Left forelimb (tissue), 1 donor: ENCODE measurements around the gene NARS2.
"Not testable (repeated sequence)": the region's sequence is repeated elsewhere in the genome, so short reads cannot be mapped to it uniquely, and the experiment has no call there.

ENCODE experiments used
- DNase-seq: peaks from one replicate; pipeline ENCODE4 v3.0.0-alpha.2; 2018; ENCODE audit warnings: low spot score

Gene NARS2

DNA sequence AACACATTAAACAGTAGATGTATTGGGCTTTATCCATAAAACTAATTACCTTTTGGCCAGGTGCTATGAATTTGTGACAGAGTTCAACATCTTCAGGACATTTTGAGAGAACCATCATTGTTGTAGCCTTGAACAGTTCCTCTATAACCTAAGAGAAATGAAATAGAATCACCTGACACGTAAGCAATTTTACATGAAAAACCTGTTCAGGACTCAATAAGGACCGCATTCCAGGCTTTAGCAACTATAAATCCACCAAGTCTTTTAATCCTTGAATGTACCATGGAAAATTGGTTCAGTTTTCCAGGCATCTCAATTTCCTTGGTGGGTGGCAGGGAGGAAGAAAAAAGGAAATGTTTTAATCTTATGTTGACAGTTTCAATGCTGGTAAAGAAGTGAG is 96.1 kb downstream of the NARS2 start:
- DNase-seq, result no peak

- DNase-seq, result no peak
These were observed 98.6 kb downstream of the NARS2 start for GRCh38 chr11:78476066-78476465.

GRCh38 chr11:78474451-78474850 is 100.2 kb downstream of the NARS2 start:
- no peak for DNase-seq

GRCh38 chr11:78472905-78473304 is 101.8 kb downstream of the NARS2 start:
- no peak for DNase-seq

GRCh38 chr11:78472382-78472781 is 102.3 kb downstream of the NARS2 start:
- no peak for DNase-seq

DNA sequence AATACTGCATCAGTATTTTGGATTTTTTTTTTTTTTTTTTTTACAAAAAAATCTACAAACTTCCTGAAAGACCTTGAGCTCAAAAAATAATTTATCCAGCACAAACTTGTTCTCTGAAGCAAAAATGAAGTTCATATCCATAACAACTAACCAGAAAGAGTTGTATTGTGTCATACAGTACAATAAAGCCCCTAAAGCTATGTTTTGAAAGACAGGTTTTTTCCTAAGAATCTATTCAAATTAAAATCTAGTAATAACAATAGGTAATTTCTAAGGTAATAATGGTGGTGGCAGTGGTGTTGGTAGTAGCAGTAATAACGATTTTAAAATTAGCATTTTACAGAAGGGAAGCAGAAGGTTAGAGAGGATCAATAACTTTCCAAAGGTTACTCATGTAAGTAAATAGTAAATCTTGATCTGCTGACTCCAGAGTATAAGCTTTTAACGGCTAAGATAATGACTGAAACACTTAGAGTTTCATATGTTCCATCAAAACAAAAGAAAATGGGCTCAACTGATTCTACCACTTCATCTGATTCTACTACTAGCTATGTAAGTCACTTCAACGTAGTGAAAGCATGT is 103.7 kb downstream of the NARS2 start:
- DNase-seq, result no peak

DNA sequence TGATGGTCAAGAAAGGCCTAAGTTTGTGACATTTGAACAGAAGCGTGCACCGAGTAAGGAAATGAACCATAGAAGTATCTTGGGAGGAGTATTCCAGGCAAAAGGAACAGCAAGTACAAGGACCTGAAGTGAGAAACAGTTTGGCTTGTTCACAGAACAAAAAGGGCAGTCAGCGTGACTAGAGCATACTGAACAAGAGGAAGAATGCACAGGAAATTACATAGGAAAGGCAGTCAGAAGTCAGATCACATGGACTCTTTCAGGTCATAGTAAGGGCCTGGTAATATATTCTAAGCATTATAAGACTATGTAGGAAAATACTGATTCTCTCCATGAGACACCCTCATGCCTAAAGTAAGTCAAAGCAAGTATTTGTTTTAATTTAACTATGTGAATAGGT is 104.8 kb downstream of the NARS2 start:
- DNase-seq, result no peak

GRCh38 chr11:78467931-78468330 is 106.7 kb downstream of the NARS2 start:
- DNase-seq, result no peak

- no peak for DNase-seq
These were observed 107.3 kb downstream of the NARS2 start for GRCh38 chr11:78467370-78467769.

DNA sequence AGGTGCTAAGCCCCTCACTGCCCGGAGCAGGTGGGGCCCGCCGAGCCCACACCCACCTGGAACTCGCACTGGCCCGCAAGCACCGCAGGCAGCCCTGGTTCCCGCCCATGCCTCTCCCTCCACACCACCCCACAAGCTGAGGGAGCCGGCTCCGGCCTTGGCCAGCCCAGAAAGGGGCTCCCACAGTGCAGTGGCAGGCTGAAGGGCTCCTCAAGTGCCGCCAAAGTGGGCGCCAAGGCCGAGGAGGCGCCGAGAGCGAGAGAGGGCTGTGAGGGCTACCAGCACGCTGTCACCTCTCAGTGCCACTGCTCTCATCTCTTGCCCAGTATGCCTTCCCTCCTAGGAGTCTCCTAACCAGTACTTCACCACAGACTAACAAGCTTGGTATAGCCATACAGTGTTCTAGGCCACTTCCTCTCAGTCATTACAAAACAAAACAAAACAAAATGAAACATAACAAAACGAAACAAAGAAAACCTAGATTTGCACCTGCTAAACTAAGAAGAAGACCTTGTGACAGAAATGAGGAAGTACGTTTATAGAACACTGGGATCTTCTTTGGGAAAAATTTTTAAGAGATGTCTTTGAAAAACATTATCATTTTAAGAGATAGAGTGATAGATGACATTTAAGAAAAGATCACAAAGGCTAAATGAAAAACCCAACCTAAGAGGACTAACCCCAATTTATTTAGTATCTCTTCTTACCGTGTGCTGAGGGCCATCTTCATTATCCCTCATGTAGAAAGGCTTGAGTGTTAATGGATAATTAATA is 109.3 kb downstream of the NARS2 start:
- no peak for DNase-seq

DNA sequence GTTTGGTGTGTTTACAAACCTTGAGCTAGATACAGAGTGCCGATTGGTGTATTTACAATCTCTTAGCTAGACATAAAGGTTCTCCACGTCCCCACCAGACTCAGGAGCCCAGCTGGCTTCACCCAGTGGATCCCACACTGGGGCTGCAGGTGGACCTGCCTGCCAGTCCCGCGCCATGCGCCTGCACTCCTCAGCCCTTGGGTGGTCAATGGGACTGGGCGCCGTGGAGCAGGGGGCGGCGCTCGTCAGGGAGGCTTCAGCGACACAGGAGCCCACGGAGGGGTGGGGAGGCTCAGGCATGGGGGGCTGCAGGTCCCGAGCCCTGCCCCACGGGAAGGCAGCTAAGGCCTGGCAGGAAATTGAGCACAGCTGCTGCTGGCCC is 109.9 kb downstream of the NARS2 start:
- DNase-seq, result not testable (repeated sequence)

- no peak for DNase-seq
These were observed 114.2 kb downstream of the NARS2 start for GRCh38 chr11:78460471-78460870.

DNA sequence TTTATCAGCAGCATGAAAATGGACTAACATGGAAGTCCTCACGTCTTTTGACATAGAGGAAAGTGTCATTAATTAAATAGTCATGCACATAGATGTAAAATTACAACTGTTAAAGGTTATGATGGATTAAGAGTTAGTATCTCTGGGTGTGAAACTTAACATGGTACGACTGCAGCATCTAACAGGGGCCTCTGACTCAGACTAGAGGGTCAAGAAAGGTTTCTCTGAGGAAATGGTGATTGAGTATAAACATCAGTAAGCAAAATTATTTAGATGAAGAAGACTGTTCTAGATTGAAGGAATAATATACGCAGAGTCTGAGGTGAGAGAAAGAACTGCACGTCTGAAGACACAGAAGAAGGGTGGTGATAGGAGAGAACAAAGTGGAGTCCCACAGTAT is 114.9 kb downstream of the NARS2 start:
- no peak for DNase-seq

GRCh38 chr11:78457448-78457847 is 117.2 kb downstream of the NARS2 start:
- no peak for DNase-seq

DNA sequence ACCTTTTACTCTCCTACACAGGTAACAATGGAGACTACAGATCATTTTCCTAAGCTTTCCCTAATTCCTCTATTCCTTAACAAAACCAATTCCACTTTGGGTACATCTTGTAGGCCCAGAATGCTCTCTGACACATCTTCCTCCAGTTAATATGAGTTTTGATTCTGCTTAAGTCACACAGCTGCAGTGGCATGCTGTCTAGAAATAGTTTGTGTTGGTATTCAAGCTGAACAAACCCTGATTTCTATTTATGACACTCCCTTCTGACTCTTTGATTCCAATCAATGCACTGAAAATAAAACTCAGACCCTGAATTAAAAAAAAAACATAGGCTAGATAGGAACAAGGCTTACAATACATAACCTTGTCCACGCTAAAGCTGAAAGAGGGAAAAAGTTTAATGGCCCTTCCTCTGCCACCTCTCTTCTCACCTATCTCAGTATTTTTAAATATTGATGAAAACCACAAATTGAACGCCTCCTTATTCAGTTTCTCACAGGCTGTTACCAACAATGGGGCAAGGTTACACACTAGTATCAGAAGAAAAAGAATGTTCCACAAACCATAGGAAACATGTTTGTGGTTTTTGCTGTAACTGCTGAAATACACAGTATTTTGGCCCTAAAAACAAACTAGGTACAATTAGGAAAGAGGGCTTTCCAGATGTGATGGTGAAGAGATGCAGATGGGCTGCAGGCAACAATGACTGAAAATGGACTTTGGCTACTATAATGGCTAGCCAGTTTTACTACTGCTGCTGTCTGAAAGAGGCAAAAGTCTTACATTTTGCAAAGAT is 121.3 kb downstream of the NARS2 start:
- DNase-seq, result no peak

- no peak for DNase-seq
These were observed 123.1 kb downstream of the NARS2 start for GRCh38 chr11:78451371-78452150.

DNA sequence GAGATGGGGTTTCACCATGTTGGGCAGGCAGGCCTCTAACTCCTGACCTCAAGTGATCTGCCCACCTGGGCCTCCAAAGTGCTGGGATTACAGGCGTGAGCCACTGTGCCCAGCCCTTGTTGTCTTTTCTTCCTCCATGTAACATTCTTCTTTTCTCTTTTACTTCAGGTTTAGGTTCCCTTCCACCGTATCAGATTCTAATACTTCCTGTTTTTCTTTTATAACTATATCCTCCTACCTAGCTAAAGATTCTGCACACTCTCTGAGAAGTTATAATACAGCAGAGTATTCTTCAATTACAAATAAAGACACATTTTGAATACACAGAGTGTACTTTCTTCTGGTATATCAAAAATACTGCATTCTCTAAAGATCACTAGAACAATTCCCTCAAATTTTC is 123.8 kb downstream of the NARS2 start:
- no peak for DNase-seq

DNA sequence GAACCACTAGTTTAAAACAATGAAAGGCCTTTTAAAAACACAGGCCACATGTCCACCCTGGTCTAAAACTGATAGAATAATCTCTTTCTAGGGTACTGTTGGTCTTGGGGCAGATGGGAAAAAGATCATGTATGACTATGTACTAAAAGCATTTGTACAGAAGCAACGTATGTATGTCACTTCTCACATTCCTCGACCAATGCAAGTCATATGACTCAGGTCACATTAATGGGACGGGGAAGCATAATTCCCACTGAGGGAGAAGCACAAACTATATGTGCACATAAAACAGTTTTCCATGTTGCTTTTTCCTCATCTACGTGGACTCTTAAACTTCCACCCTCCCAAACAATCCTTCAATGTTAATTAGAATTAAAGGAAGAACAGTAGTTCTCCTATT is 124.8 kb downstream of the NARS2 start:
- no peak for DNase-seq

GRCh38 chr11:78446210-78446609 is 128.5 kb downstream of the NARS2 start:
- no peak for DNase-seq

- DNase-seq, result no peak
These were observed 129.9 kb downstream of the NARS2 start for GRCh38 chr11:78444726-78445125.

- DNase-seq, result no peak
These were observed 132.7 kb downstream of the NARS2 start for GRCh38 chr11:78441956-78442355.

- no peak for DNase-seq
These were observed 136.2 kb downstream of the NARS2 start for GRCh38 chr11:78438298-78438975.
